ENCODE data around the gene QKI. TPM values are rescaled to one million over a fixed set of nuclear protein-coding genes. Genes with fewer than 3 reads are reported as not detected.

Gene QKI
- total and polyA plus RNA-seq, 2 experiments from 2014 or later: 38.0 to 92.5 TPM

DNA sequence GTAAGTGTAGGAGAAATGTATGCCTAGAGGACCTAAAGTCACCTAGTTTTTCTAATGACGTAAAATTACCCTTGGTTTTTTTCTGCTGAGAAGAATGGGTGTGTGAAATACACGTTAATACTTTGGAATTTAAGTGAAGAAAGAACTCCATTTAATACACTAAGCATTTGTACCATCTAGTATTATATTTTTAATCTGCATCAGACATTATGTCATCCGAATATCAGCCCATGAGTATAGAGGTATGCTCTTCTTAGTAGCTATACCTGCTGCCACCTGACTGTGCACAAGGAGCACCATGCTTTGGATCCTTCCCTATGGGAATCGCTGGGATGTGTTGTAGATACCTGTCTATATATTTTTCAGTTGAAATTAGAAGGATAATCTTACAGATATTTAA lies 106.4 kb downstream of the QKI start:
- H3K9me3 ChIP-seq (ENCODE audit: low read depth): no peaks in the 10 kb centered on the region
- no peak overlapping the region for H3K4me2 ChIP-seq
- H3K9me2 ChIP-seq (replicated peaks; ENCODE audit: insufficient read depth): no peaks in the 10 kb centered on the region
- no peaks in the 10 kb centered on the region for H3K36me3 ChIP-seq (replicated peaks; ENCODE audit: insufficient read depth, low read depth)
- H3K27ac ChIP-seq: no peak overlapping the region
- H3K79me2 ChIP-seq: peaks cover 88% of the 10 kb centered on the region
- H4K20me1 ChIP-seq (ENCODE audit: insufficient read depth, poor library complexity, severe bottlenecking): peaks cover 33% of the 10 kb centered on the region
- H3K4me3 ChIP-seq: no peak overlapping the region
- no peaks in the 10 kb centered on the region for H3K27me3 ChIP-seq
- WGBS (ENCODE audit: low lambda C conversion rate, missing lambda C conversion rate): 91% methylated on average over 4 of the region's 4 CpGs
- H2AFZ ChIP-seq: no peak overlapping the region
- TF ChIP-seq, protein P1, sequence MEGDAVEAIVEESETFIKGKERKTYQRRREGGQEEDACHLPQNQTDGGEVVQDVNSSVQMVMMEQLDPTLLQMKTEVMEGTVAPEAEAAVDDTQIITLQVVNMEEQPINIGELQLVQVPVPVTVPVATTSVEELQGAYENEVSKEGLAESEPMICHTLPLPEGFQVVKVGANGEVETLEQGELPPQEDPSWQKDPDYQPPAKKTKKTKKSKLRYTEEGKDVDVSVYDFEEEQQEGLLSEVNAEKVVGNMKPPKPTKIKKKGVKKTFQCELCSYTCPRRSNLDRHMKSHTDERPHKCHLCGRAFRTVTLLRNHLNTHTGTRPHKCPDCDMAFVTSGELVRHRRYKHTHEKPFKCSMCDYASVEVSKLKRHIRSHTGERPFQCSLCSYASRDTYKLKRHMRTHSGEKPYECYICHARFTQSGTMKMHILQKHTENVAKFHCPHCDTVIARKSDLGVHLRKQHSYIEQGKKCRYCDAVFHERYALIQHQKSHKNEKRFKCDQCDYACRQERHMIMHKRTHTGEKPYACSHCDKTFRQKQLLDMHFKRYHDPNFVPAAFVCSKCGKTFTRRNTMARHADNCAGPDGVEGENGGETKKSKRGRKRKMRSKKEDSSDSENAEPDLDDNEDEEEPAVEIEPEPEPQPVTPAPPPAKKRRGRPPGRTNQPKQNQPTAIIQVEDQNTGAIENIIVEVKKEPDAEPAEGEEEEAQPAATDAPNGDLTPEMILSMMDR (IDR thresholded peaks at IDR 0.05; ENCODE audit: poor library complexity): no peak
- TF ChIP-seq EZH2phosphoT487 (IDR thresholded peaks at IDR 0.05; ENCODE audit: low read depth, severe bottlenecking, unreplicated experiment): no peak
- no peak for TF ChIP-seq EZH2 (IDR thresholded peaks at IDR 0.05; ENCODE audit: borderline replicate concordance)
- DNase-seq (ENCODE audit: low spot score): no peak
- H3K4me1 ChIP-seq (ENCODE audit: insufficient read depth): no peaks in the 10 kb centered on the region

DNA sequence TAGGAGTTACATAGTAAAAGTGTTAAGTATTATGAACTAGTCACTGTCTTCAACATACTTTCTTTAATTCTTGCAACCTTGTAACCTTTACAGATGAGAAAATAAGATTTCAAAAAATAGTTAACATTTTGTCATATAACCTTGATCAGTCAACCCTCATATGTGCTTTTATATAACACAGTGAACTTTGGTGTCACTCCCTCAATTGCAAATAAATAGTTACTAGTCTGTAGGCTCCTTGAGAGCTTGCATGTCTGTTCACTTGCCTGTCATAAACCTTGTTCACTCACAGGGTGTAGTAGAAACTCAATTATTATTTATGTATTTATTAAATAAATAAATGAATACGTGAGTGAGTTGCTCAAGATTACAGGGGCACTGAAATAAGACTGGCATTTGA lies 107.5 kb downstream of the QKI start:
- Histone ChIP-seq H3K9me3 (ENCODE audit: low read depth) (no peaks in the 10 kb centered on the region), H3K9me2 (replicated peaks; ENCODE audit: insufficient read depth) (no peaks in the 10 kb centered on the region), H4K20me1 (ENCODE audit: insufficient read depth, poor library complexity, severe bottlenecking) (peaks cover 34% of the 10 kb centered on the region), H3K4me1 (ENCODE audit: insufficient read depth) (no peaks in the 10 kb centered on the region), H3K4me2 (no peak overlapping the region), H3K36me3 (replicated peaks; ENCODE audit: insufficient read depth, low read depth) (no peaks in the 10 kb centered on the region), H3K27ac (no peak overlapping the region), H3K4me3 (no peak overlapping the region), H3K79me2 (peaks cover 89% of the 10 kb centered on the region), H2AFZ (no peak overlapping the region), H3K27me3 (no peaks in the 10 kb centered on the region)
- DNase-seq (ENCODE audit: low spot score): no peak
- 93% methylated on average over 1 of the region's 1 CpG for WGBS (ENCODE audit: low lambda C conversion rate, missing lambda C conversion rate)
- TF ChIP-seq, protein P1 (IDR thresholded peaks at IDR 0.05; ENCODE audit: poor library complexity): no peak
- TF ChIP-seq EZH2 (IDR thresholded peaks at IDR 0.05; ENCODE audit: borderline replicate concordance): no peak
- no peak for TF ChIP-seq EZH2phosphoT487 (IDR thresholded peaks at IDR 0.05; ENCODE audit: low read depth, severe bottlenecking, unreplicated experiment)

DNA sequence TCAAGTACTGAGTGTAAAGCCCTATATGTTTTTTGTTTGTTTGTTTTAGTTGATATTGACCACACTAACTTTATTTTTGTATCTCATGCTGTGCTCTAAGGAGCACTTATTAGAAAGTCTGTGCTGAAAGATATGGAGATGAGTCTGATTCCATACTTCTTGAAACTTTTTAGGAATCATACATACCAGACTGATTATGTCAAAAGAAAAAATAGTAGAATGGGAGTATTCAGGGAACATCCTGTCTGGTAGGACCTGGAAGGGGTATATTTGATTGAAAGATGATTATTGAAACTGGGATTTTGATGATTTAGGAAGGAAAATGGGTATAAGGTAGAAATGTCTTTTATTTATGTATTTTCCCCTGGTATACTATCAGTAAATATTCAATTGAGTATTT lies 111.4 kb downstream of the QKI start:
- TF ChIP-seq EZH2phosphoT487 (IDR thresholded peaks at IDR 0.05; ENCODE audit: low read depth, severe bottlenecking, unreplicated experiment) (no peak), EZH2 (IDR thresholded peaks at IDR 0.05; ENCODE audit: borderline replicate concordance) (no peak)
- TF ChIP-seq, protein P1 (IDR thresholded peaks at IDR 0.05; ENCODE audit: poor library complexity): no peak
- H4K20me1 ChIP-seq (ENCODE audit: insufficient read depth, poor library complexity, severe bottlenecking): peaks cover 50% of the 10 kb centered on the region
- H3K79me2 ChIP-seq: peaks cover 91% of the 10 kb centered on the region
- peaks cover 4% of the 10 kb centered on the region for H3K4me1 ChIP-seq (ENCODE audit: insufficient read depth)
- no peak for DNase-seq (ENCODE audit: low spot score)
- no peaks in the 10 kb centered on the region for H3K9me2 ChIP-seq (replicated peaks; ENCODE audit: insufficient read depth)
- no peaks in the 10 kb centered on the region for H3K36me3 ChIP-seq (replicated peaks; ENCODE audit: insufficient read depth, low read depth)
- no peaks in the 10 kb centered on the region for H3K9me3 ChIP-seq (ENCODE audit: low read depth)
- no peak overlapping the region for H3K4me3 ChIP-seq
- H3K27ac ChIP-seq: no peak overlapping the region
- H3K4me2 ChIP-seq: no peak overlapping the region
- no peaks in the 10 kb centered on the region for H3K27me3 ChIP-seq
- H2AFZ ChIP-seq: no peak overlapping the region

DNA sequence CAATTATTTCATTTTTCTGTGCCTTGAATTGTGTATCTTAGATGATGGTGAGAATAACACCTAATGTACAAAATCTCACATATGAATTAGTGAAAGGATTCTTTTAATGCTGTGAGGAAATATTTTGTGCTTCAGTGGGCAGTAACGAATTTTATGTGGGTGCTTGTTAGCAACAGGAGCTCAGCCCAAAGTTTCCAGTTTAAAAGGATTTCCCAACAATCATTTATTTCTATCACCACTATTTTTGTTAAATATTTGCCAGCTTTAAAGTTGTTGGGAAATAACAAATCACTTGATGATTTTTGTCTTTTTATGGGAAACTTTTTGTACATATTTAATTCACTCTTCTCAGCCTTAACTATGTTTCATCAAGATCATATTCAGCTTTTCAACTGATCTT lies 111.8 kb downstream of the QKI start:
- WGBS (ENCODE audit: low lambda C conversion rate, missing lambda C conversion rate): 90% methylated on average over 1 of the region's 1 CpG
- no peak for DNase-seq (ENCODE audit: low spot score)
- H4K20me1 ChIP-seq (ENCODE audit: insufficient read depth, poor library complexity, severe bottlenecking): peaks cover 54% of the 10 kb centered on the region
- no peaks in the 10 kb centered on the region for H3K36me3 ChIP-seq (replicated peaks; ENCODE audit: insufficient read depth, low read depth)
- H3K4me2 ChIP-seq: no peak overlapping the region
- H3K79me2 ChIP-seq: peaks cover 91% of the 10 kb centered on the region
- no peaks in the 10 kb centered on the region for H3K9me2 ChIP-seq (replicated peaks; ENCODE audit: insufficient read depth)
- no peaks in the 10 kb centered on the region for H3K27me3 ChIP-seq
- H3K4me3 ChIP-seq: no peak overlapping the region
- H3K9me3 ChIP-seq (ENCODE audit: low read depth): no peaks in the 10 kb centered on the region
- peaks cover 4% of the 10 kb centered on the region for H3K4me1 ChIP-seq (ENCODE audit: insufficient read depth)
- H3K27ac ChIP-seq: no peak overlapping the region
- H2AFZ ChIP-seq: no peak overlapping the region
- TF ChIP-seq, protein P1 (IDR thresholded peaks at IDR 0.05; ENCODE audit: poor library complexity): no peak
- no peak for TF ChIP-seq EZH2 (IDR thresholded peaks at IDR 0.05; ENCODE audit: borderline replicate concordance)
- TF ChIP-seq EZH2phosphoT487 (IDR thresholded peaks at IDR 0.05; ENCODE audit: low read depth, severe bottlenecking, unreplicated experiment): no peak

Data from hepatocyte (in vitro differentiated cells).